ENCODE results near the gene NKD1. TPM values are rescaled to one million over a fixed set of nuclear protein-coding genes. Genes with fewer than 3 reads are reported as not detected.

NKD1 gene
- 0.43 and 0.63 TPM in 2 replicates for total RNA-seq
- long read RNA-seq: 0 reads

GRCh38 chr16:50548125-50548908, at the start of gene NKD1:
Gene NKD1, plus strand, starts transcription at chr16:50548396. Its CDS starts 158 bp downstream, at chr16:50548554.
- Mint-ChIP-seq H3K4me1 (ENCODE audit: unreplicated experiment) (peaks cover 7% of the 10 kb centered on the region), H3K27me3 (ENCODE audit: unreplicated experiment) (peaks cover 69% of the 10 kb centered on the region), H3K4me3 (ENCODE audit: unreplicated experiment) (peak within 1 kb of the TSS; percentile 64), H3K36me3 (ENCODE audit: unreplicated experiment) (no peaks in the 10 kb centered on the region), H3K27ac (ENCODE audit: unreplicated experiment) (no peak within 1 kb of the TSS), H3K9me3 (ENCODE audit: unreplicated experiment) (no peaks in the 10 kb centered on the region)
- DNase-seq (ENCODE audit: extremely low spot score, unreplicated experiment): no peak
- TF ChIP-seq CTCF (IDR thresholded peaks at IDR 0.05): no peak

- H3K4me3 Mint-ChIP-seq (ENCODE audit: unreplicated experiment): no peak overlapping the region
- TF ChIP-seq CTCF (IDR thresholded peaks at IDR 0.05): no peak
- no peak overlapping the region for H3K27ac Mint-ChIP-seq (ENCODE audit: unreplicated experiment)
Measured at GRCh38 chr16:50498431-50499155, 49.6 kb upstream of the NKD1 start.

GRCh38 chr16:50499254-50499653, 48.9 kb upstream of the NKD1 start:
- Mint-ChIP-seq H3K4me1 (ENCODE audit: unreplicated experiment) (no peaks in the 10 kb centered on the region), H3K27ac (ENCODE audit: unreplicated experiment) (no peak overlapping the region), H3K9me3 (ENCODE audit: unreplicated experiment) (no peaks in the 10 kb centered on the region), H3K27me3 (ENCODE audit: unreplicated experiment) (no peaks in the 10 kb centered on the region), H3K36me3 (ENCODE audit: unreplicated experiment) (no peaks in the 10 kb centered on the region), H3K4me3 (ENCODE audit: unreplicated experiment) (no peak overlapping the region)
- TF ChIP-seq CTCF (IDR thresholded peaks at IDR 0.05): no peak
- no peak for DNase-seq (ENCODE audit: extremely low spot score, unreplicated experiment)

More at GRCh38 chr16:50498431-50499155, 49.6 kb upstream of the NKD1 start:
- Mint-ChIP-seq H3K27me3 (ENCODE audit: unreplicated experiment) (no peaks in the 10 kb centered on the region), H3K36me3 (ENCODE audit: unreplicated experiment) (no peaks in the 10 kb centered on the region), H3K4me1 (ENCODE audit: unreplicated experiment) (no peaks in the 10 kb centered on the region), H3K9me3 (ENCODE audit: unreplicated experiment) (no peaks in the 10 kb centered on the region)
- peak; percentile 38 for DNase-seq (ENCODE audit: extremely low spot score, unreplicated experiment)

GRCh38 chr16:50500171-50500874, 47.9 kb upstream of the NKD1 start:
- no peaks in the 10 kb centered on the region for H3K9me3 Mint-ChIP-seq (ENCODE audit: unreplicated experiment)

More at GRCh38 chr16:50500171-50500874, 47.9 kb upstream of the NKD1 start:
- TF ChIP-seq CTCF (IDR thresholded peaks at IDR 0.05): no peak
- Mint-ChIP-seq H3K4me1 (ENCODE audit: unreplicated experiment) (no peaks in the 10 kb centered on the region), H3K27ac (ENCODE audit: unreplicated experiment) (no peak overlapping the region), H3K27me3 (ENCODE audit: unreplicated experiment) (peaks cover under 1% of the 10 kb centered on the region), H3K4me3 (ENCODE audit: unreplicated experiment) (no peak overlapping the region), H3K36me3 (ENCODE audit: unreplicated experiment) (no peaks in the 10 kb centered on the region)
- peak; percentile 65 for DNase-seq (ENCODE audit: extremely low spot score, unreplicated experiment)
